ENCODE measurements around the gene TFPT.

DNA sequence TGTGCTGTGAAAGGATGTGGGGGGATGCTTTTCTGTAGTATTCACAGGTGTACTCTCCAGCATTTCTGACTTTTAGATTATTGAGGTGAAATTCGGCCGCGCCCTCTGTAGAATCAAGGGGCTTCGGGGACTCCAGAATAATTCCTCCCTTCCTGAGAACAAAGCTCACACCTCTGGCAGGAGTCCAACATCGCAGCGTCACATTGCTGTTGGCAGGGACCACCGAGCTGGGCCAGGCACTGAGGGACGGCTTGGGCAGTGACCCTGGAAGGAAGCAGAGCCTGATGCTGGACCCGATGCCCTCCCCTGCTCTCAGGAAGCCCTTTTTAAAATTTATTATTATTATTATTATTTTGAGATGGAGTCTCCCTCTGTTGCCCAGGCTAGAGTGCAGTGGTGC, 40.6 kb downstream of the TFPT start:
- TF ChIP-seq POLR2AphosphoS5 (IDR thresholded peaks at IDR 0.05), result no peak
- TF ChIP-seq, protein P1, sequence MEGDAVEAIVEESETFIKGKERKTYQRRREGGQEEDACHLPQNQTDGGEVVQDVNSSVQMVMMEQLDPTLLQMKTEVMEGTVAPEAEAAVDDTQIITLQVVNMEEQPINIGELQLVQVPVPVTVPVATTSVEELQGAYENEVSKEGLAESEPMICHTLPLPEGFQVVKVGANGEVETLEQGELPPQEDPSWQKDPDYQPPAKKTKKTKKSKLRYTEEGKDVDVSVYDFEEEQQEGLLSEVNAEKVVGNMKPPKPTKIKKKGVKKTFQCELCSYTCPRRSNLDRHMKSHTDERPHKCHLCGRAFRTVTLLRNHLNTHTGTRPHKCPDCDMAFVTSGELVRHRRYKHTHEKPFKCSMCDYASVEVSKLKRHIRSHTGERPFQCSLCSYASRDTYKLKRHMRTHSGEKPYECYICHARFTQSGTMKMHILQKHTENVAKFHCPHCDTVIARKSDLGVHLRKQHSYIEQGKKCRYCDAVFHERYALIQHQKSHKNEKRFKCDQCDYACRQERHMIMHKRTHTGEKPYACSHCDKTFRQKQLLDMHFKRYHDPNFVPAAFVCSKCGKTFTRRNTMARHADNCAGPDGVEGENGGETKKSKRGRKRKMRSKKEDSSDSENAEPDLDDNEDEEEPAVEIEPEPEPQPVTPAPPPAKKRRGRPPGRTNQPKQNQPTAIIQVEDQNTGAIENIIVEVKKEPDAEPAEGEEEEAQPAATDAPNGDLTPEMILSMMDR (IDR thresholded peaks at IDR 0.05), result no peak
- TF ChIP-seq EP300 (IDR thresholded peaks at IDR 0.05), result no peak
- no peak for TF ChIP-seq POLR2A (IDR thresholded peaks at IDR 0.05)

All from sigmoid colon (tissue), 4 donors.